Measurements from ENCODE around the gene DPF1.
A peak's percentile ranks its signal among the peaks of the same experiment; 100 is the strongest.
"Not testable (repeated sequence)": the region's sequence is repeated elsewhere in the genome, so short reads cannot be mapped to it uniquely, and the experiment has no call there.

Gene DPF1

GRCh38 chr19:38224014-38224862, at the start of gene DPF1:
DPF1 (minus strand) TSS chr19:38224222; CDS start chr19:38224142, 80 bp downstream.
- DNase-seq (ENCODE audit: low spot score): peak; percentile 67
- Mint-ChIP-seq H3K4me3 (peak within 1 kb of the TSS; percentile 86), H3K27ac (peak within 1 kb of the TSS; percentile 41), H3K4me1 (ENCODE audit: low read depth) (peaks cover 11% of the 10 kb centered on the region), H3K27me3 (ENCODE audit: low read depth) (peaks cover 55% of the 10 kb centered on the region), H3K9me3 (no peaks in the 10 kb centered on the region), H3K36me3 (ENCODE audit: low read depth) (no peaks in the 10 kb centered on the region)

GRCh38 chr19:38273499-38273898, 49.5 kb upstream of the DPF1 start:
- Mint-ChIP-seq H3K9me3 (no peaks in the 10 kb centered on the region), H3K36me3 (ENCODE audit: low read depth) (peaks cover 3% of the 10 kb centered on the region), H3K4me1 (ENCODE audit: low read depth) (peaks cover 15% of the 10 kb centered on the region), H3K27ac (no peak overlapping the region), H3K27me3 (ENCODE audit: low read depth) (no peaks in the 10 kb centered on the region), H3K4me3 (no peak overlapping the region)
- no peak for DNase-seq (ENCODE audit: low spot score)

- DNase-seq (ENCODE audit: low spot score): no peak
- Mint-ChIP-seq H3K4me3 (no peak overlapping the region), H3K4me1 (ENCODE audit: low read depth) (peaks cover 38% of the 10 kb centered on the region), H3K36me3 (ENCODE audit: low read depth) (peaks cover 3% of the 10 kb centered on the region), H3K27ac (no peak overlapping the region), H3K9me3 (no peaks in the 10 kb centered on the region), H3K27me3 (ENCODE audit: low read depth) (no peaks in the 10 kb centered on the region)
These were observed 46.7 kb upstream of the DPF1 start for GRCh38 chr19:38270587-38271167.

DNA sequence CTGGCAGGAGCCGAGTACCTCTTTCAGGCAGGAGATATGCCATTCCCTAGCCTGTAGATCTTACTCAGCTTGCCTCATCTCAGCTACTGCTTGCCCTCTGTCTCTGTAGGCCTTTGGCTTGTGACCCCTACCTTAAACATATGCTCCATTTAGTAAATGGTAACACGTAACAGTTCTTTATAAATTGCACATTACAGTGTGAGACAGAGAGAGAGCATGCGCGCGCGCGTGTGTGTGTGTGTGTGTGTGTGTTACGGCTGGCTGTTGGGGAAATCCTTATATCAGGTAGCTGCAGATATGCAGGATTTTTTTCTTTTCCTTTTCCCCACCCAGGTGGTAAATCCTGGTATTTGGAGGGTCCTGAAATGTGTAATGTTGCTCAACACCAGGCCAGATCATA, 44.5 kb upstream of the DPF1 start:
- H3K4me1 Mint-ChIP-seq (ENCODE audit: low read depth): peaks cover 48% of the 10 kb centered on the region
- peaks cover 3% of the 10 kb centered on the region for H3K36me3 Mint-ChIP-seq (ENCODE audit: low read depth)
- peak overlapping the region; percentile 17 for H3K27ac Mint-ChIP-seq
- DNase-seq (ENCODE audit: low spot score): no peak
- H3K4me3 Mint-ChIP-seq: no peak overlapping the region
- H3K27me3 Mint-ChIP-seq (ENCODE audit: low read depth): no peaks in the 10 kb centered on the region
- no peaks in the 10 kb centered on the region for H3K9me3 Mint-ChIP-seq

DNA sequence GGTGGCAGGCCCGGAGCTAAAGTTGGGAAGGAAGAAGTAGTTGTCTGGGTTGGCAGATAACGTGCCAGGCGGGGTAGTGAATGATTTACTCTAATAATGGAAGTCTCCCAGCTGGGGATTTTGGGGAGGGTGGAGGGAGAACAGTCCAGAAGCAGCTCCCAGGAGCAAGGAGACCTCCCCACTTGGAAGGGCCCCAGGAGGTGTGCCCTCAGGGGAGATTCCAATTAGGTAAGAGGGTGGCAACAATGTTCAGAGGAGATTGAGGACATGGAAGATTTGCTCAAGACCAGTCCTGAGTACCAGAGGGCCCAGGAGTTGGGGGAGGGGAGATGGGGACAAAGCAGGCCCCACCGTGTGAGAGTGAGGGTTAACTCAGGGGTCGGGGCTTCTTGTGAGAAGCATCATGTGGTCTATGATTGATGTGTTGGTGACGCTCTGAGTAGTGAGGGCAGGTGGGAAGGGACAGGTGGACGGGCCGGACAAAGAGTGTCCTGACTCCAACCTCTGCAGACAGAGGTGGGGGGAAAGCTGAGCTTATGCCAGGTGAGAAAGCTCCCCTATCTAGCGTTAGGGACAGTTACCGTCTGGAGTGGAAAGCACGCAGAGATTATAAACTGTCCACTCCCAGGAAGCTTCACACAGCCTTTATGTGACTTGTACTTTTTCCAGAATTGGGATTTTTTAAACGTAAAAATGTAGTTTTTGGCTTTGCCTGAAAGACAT, 43.9 kb upstream of the DPF1 start:
- Mint-ChIP-seq H3K27ac (peak overlapping the region; percentile 37), H3K36me3 (ENCODE audit: low read depth) (peaks cover 3% of the 10 kb centered on the region), H3K4me1 (ENCODE audit: low read depth) (peaks cover 48% of the 10 kb centered on the region), H3K27me3 (ENCODE audit: low read depth) (no peaks in the 10 kb centered on the region), H3K4me3 (no peak overlapping the region), H3K9me3 (no peaks in the 10 kb centered on the region)
- DNase-seq (ENCODE audit: low spot score): no peak

- Mint-ChIP-seq H3K4me1 (ENCODE audit: low read depth) (peaks cover 51% of the 10 kb centered on the region), H3K4me3 (peak overlapping the region; percentile 3), H3K27ac (peak overlapping the region; percentile 37), H3K9me3 (no peaks in the 10 kb centered on the region), H3K27me3 (ENCODE audit: low read depth) (no peaks in the 10 kb centered on the region), H3K36me3 (ENCODE audit: low read depth) (peaks cover 1% of the 10 kb centered on the region)
- DNase-seq (ENCODE audit: low spot score): no peak
These were observed 43.1 kb upstream of the DPF1 start for GRCh38 chr19:38266981-38267597.

GRCh38 chr19:38265921-38266429, 42.0 kb upstream of the DPF1 start:
- H3K36me3 Mint-ChIP-seq (ENCODE audit: low read depth): peaks cover 1% of the 10 kb centered on the region
- H3K27me3 Mint-ChIP-seq (ENCODE audit: low read depth): no peaks in the 10 kb centered on the region
- peaks cover 51% of the 10 kb centered on the region for H3K4me1 Mint-ChIP-seq (ENCODE audit: low read depth)
- H3K27ac Mint-ChIP-seq: peak overlapping the region; percentile 96
- no peaks in the 10 kb centered on the region for H3K9me3 Mint-ChIP-seq
- DNase-seq (ENCODE audit: low spot score): no peak
- H3K4me3 Mint-ChIP-seq: peak overlapping the region; percentile 93

DNA sequence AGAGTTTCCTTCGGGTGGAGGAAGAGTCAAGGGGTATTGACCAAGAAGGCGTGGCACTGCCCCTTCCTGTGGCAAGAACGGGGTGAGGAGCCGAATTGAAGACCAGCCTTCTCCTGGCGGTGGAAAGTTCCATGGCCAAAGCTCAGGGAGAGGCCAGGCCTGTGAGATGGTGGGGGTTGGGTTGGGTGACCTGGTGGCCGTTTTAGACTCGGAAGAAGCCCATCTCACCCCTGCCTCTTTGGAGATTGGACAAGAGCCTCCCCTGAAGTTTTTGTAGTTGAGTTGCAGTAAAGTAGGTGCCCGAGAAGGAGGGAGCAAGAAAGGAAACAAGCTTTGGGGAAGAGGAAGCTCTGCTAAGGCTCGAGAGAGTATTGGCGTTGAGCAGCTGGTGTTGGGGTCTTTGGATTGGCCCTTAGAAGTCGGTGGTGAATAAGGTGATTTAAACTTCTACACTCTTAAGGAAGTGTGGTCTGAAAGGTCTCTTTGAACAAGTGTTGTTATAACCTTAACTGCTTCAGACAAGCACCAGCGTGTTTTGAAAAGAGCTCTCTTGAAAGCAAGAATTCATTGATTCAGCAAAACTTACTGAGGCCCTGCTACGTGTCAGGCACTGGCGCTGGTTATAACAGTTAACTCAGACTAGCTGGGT, 41.3 kb upstream of the DPF1 start:
- Mint-ChIP-seq H3K4me3 (peak overlapping the region; percentile 93), H3K9me3 (no peaks in the 10 kb centered on the region), H3K27me3 (ENCODE audit: low read depth) (no peaks in the 10 kb centered on the region), H3K4me1 (ENCODE audit: low read depth) (peaks cover 47% of the 10 kb centered on the region), H3K27ac (peak overlapping the region; percentile 96), H3K36me3 (ENCODE audit: low read depth) (no peaks in the 10 kb centered on the region)
- no peak for DNase-seq (ENCODE audit: low spot score)

- Mint-ChIP-seq H3K9me3 (no peaks in the 10 kb centered on the region), H3K4me3 (peak within 1 kb of the TSS; percentile 93), H3K4me1 (ENCODE audit: low read depth) (peaks cover 42% of the 10 kb centered on the region), H3K27me3 (ENCODE audit: low read depth) (no peaks in the 10 kb centered on the region), H3K27ac (peak within 1 kb of the TSS; percentile 96), H3K36me3 (ENCODE audit: low read depth) (no peaks in the 10 kb centered on the region)
- DNase-seq (ENCODE audit: low spot score): no peak
These were observed 40.6 kb upstream of the DPF1 start, which contains the start of gene SPINT2 for GRCh38 chr19:38264486-38265212. SPINT2 (plus strand) TSS chr19:38264573; CDS start chr19:38264893, 320 bp downstream.

GRCh38 chr19:38263689-38264485, 39.9 kb upstream of the DPF1 start:
- peak overlapping the region; percentile 95 for H3K27ac Mint-ChIP-seq
- peaks cover 42% of the 10 kb centered on the region for H3K4me1 Mint-ChIP-seq (ENCODE audit: low read depth)
- no peaks in the 10 kb centered on the region for H3K9me3 Mint-ChIP-seq
- no peaks in the 10 kb centered on the region for H3K27me3 Mint-ChIP-seq (ENCODE audit: low read depth)
- H3K36me3 Mint-ChIP-seq (ENCODE audit: low read depth): no peaks in the 10 kb centered on the region
- DNase-seq (ENCODE audit: low spot score): peak; percentile 86
- peak overlapping the region; percentile 87 for H3K4me3 Mint-ChIP-seq

- no peaks in the 10 kb centered on the region for H3K9me3 Mint-ChIP-seq
- DNase-seq (ENCODE audit: low spot score): no peak
- no peaks in the 10 kb centered on the region for H3K36me3 Mint-ChIP-seq (ENCODE audit: low read depth)
- H3K4me3 Mint-ChIP-seq: no peak overlapping the region
- H3K27ac Mint-ChIP-seq: peak overlapping the region; percentile 61
- H3K27me3 Mint-ChIP-seq (ENCODE audit: low read depth): no peaks in the 10 kb centered on the region
- peaks cover 34% of the 10 kb centered on the region for H3K4me1 Mint-ChIP-seq (ENCODE audit: low read depth)
These were observed 38.7 kb upstream of the DPF1 start for GRCh38 chr19:38262585-38263268.

GRCh38 chr19:38261942-38262341, 37.9 kb upstream of the DPF1 start:
- not testable (repeated sequence) for H3K9me3 Mint-ChIP-seq; H3K27me3 Mint-ChIP-seq (ENCODE audit: low read depth); H3K4me3 Mint-ChIP-seq; H3K27ac Mint-ChIP-seq; DNase-seq (ENCODE audit: low spot score); H3K36me3 Mint-ChIP-seq (ENCODE audit: low read depth)
- H3K4me1 Mint-ChIP-seq (ENCODE audit: low read depth): peaks cover 28% of the 10 kb centered on the region
